HG03469 (cell line): ENCODE results near the gene ATP5F1E.
"Not testable (repeated sequence)": the region's sequence is repeated elsewhere in the genome, so short reads cannot be mapped to it uniquely, and the experiment has no call there.

Experiments
- ATAC-seq: cut with Tn5 transposase; IDR thresholded peaks from one replicate; pipeline ENCODE4 v1.9.1; 2021; ENCODE audit warnings: mild to moderate bottlenecking, moderate library complexity, moderate number of reproducible peaks; ENCODE audit not compliant: unreplicated experiment

Gene ATP5F1E

GRCh38 chr20:59043698-59044097 lies 11.6 kb upstream of the ATP5F1E start:
- no peak for ATAC-seq

- peak; percentile 89 for ATAC-seq
Measured at GRCh38 chr20:59042796-59043631, 10.9 kb upstream of the ATP5F1E start.

DNA sequence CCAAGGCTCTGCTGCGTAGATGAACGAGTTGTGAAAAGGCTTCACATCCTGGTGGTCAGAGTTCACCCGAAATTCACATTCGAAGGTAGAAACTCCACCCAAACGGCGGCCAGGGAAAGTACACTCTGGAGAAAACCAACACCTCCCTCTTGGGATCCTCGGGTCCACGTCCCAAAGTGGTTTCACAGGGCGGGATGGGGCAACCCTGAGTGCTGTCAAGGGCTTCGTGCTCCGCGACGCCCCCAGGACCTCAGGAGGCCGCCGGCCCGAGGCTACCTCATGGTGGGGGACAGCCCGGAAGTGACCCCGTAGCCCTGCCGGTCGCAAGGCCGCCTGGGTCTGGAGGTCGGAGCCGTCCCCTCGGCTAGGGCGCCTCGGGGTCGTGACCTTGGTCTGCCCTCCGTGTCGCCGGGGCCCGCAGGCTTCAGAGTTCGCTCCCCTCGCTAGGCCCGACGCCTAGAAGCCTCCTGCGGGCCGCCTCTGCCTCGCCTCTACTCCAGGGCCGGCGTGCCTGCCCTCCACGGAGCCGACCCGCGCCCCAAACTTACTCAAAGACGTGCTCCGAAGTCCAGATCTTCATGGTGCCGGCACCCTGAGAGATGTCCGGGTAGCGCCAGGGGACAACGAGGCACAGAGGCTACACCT lies 10.1 kb upstream of the ATP5F1E start, which contains the start of gene PRELID3B:
PRELID3B (minus strand) TSS at position 636 of the 645 bp plus-strand sequence; CDS start at position 580, 56 bp downstream.
- peak; percentile 0 for ATAC-seq

GRCh38 chr20:59041487-59041886 lies 9.4 kb upstream of the ATP5F1E start:
- ATAC-seq, result not testable (repeated sequence)

- no peak for ATAC-seq
Measured at GRCh38 chr20:59040667-59041066, 8.5 kb upstream of the ATP5F1E start.

DNA sequence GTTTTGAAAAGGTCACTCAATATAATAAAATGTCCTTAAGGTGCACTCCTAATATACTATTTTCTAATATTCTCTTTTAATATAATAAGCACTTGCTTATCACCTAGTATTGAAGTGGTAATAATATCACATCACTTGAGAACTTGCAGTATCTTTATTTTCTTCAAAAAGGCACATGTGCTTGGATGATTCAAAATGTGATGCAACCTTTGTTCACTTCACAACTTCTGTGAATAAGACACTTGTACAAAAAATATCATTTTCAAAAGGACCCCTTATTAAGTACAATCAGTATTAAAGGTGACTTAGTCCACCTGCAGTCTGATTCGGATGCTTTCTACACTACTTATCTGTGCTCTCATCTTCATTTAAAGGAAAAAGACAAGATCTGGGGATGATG lies 7.1 kb upstream of the ATP5F1E start:
- ATAC-seq, result no peak

GRCh38 chr20:59037386-59037785 lies 5.3 kb upstream of the ATP5F1E start:
- no peak for ATAC-seq

DNA sequence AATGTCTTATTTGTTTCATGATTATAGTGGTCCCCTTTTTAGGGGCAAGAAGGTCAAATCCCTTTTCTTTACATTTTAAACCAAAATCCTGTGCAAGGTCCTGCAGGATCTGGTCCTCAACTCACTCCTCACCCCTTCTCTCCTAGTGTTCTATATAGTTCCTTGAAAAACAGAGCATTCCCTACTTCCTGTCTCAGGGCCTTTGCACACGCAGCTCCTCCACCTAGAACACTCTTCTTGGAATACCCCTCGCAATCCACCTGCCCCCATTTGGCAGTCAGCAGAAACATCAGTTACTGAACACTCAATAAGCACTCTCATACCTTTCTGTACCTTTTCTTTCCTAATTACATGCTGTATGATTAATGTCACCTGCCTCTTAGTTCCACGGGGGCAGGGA lies 3.2 kb upstream of the ATP5F1E start:
- ATAC-seq, result no peak

- no peak for ATAC-seq
Measured at GRCh38 chr20:59033616-59034165, 1.6 kb upstream of the ATP5F1E start.

- no peak for ATAC-seq
Measured at GRCh38 chr20:59033093-59033492, 958 bp upstream of the ATP5F1E start.

GRCh38 chr20:59032713-59033059 lies 551 bp upstream of the ATP5F1E start:
- no peak for ATAC-seq

- no peak for ATAC-seq
Measured at GRCh38 chr20:59031564-59032022, 542 bp downstream of the ATP5F1E start.

DNA sequence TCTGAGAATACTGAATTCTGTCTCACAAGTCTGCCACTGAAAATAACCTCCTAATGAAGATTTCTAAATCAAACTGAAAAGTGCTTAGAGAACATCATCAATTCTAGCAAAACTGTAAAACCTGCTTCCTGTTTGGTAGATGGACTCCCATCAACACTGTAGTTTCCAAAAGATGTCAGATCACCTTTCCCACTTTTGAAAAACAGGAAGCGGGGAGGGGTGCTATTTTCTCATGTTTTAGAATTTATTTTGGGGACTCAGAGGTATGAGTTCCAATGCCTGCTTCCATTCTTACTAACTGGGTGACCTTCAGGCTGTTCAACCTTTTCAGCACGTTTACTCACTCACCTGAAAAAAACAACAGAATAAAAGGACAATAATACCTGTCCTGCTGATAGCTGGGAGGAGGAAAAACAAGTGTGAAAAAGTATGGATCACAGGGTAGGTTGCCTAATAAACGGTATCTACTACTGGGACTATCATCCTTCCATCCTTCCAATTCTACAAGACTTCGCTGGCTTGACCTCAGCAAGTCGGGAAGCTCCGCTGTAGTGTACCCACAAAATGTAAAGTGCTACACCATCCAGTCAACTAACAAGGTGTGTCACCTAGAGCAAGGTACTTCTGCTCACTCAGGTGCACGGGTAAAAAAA lies 1.1 kb downstream of the ATP5F1E start:
- no peak for ATAC-seq

GRCh38 chr20:59028812-59029211 lies 3.3 kb downstream of the ATP5F1E start:
- ATAC-seq, result no peak

DNA sequence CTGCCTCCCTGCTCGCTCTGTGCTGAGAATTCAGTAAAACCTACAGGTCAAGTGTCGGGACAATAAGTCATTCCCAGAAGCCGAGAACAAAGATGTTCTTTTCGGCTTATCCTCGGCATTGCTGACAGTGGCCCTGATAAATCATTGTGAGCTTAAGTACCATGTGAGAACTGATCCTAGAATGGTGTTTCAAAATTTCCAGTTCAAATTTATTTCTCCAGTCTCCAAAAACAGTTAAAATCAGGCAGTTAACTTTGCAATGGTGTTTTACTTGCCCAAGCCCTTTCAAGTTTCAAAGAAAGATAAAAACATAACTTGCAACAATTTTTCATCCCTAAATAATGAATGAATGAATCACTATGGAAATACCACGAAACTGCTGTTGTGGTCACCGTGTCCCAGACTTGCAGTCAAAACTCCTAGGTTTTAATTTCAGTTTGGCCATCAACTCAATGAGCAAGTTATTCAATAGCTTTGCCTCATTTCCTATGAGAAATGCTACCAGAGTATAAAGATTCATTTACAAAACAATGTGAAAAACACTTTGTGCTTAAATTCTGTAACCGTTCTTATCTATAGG lies 4.3 kb downstream of the ATP5F1E start:
- ATAC-seq, result no peak

- ATAC-seq, result no peak
Measured at GRCh38 chr20:59026904-59027740, 5.0 kb downstream of the ATP5F1E start.

DNA sequence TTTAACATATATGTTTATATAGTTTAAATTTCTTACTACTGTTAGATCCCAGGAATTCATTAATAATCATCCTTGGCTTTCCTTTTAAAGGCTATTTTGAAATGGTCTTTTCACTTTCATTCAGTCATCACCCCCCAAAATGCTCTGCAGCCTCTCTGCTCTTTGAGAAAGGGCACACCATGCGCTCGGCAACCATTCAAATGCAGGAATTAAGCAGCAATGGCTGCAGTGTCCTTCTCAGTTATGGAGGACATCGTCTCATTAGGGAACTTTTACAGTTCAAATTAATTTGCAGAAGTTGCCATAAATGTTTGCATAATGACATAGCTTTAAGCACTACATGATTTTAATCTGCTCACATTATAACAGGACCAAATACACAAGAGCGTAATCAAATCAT lies 6.6 kb downstream of the ATP5F1E start:
- no peak for ATAC-seq

- no peak for ATAC-seq
Measured at GRCh38 chr20:59025086-59025485, 7.0 kb downstream of the ATP5F1E start.

- ATAC-seq, result no peak
Measured at GRCh38 chr20:59024111-59024530, 8.0 kb downstream of the ATP5F1E start.

DNA sequence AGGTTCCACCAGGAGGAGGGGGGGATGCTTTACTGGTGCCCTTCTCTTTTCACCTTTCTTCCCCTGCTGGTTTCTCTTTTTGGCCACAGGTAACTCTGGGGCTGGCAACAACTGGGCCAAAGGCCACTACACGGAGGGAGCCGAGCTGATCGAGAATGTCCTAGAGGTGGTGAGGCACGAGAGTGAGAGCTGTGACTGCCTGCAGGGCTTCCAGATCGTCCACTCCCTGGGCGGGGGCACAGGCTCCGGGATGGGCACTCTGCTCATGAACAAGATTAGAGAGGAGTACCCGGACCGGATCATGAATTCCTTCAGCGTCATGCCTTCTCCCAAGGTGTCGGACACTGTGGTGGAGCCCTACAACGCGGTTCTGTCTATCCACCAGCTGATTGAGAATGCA lies 8.5 kb downstream of the ATP5F1E start:
- no peak for ATAC-seq
